Measurements from ENCODE around the gene CCDC88C. TPM values are rescaled to one million over a fixed set of nuclear protein-coding genes. Genes with fewer than 3 reads are reported as not detected.

Gene CCDC88C
- total RNA-seq, 1 experiment from 2014 or later: 64.8 TPM

- ATAC-seq (no peak), DNase-seq (ENCODE audit: low spot score) (no peak)
- POLR2A ChIA-PET: no interaction called here
- H3K4me1 Mint-ChIP-seq: no peaks in the 10 kb centered on the region
- no peak overlapping the region for H3K27ac Mint-ChIP-seq
- no peak overlapping the region for H3K4me3 Mint-ChIP-seq
- CTCF ChIA-PET: interaction anchor here (1.9 kb wide), 1 partner anchor 106 kb away, joined by 7 read pairs; no protein-coding TSS in a partner anchor
- no peaks in the 10 kb centered on the region for H3K9me3 Mint-ChIP-seq
- TF ChIP-seq FOXK1 (CRISPR knock-in tag; IDR thresholded peaks at IDR 0.05) (no peak), ZNF317 (CRISPR knock-in tag; IDR thresholded peaks at IDR 0.05; ENCODE audit: borderline replicate concordance, low read depth) (no peak)
- no peaks in the 10 kb centered on the region for H3K27me3 Mint-ChIP-seq (ENCODE audit: low read depth)
- peaks cover 52% of the 10 kb centered on the region for H3K36me3 Mint-ChIP-seq
Measured at GRCh38 chr14:91279354-91279753, 138.3 kb downstream of the CCDC88C start.

- no peak overlapping the region for H3K4me3 Mint-ChIP-seq
- CTCF ChIA-PET: interaction anchor here (1.0 to 3.1 kb wide), 5 partner anchors 8 to 105 kb away, joined by 4 to 19 read pairs (median 7); no protein-coding TSS in a partner anchor
Measured at GRCh38 chr14:91278383-91278715, 139.3 kb downstream of the CCDC88C start.

More at GRCh38 chr14:91278383-91278715, 139.3 kb downstream of the CCDC88C start:
- TF ChIP-seq ZNF416 (CRISPR knock-in tag; IDR thresholded peaks at IDR 0.05): no peak
- no peak for TF ChIP-seq ERG (CRISPR knock-in tag; IDR thresholded peaks at IDR 0.05)
- TF ChIP-seq TEAD1 (CRISPR knock-in tag; IDR thresholded peaks at IDR 0.05): no peak
- TF ChIP-seq ZNF425 (CRISPR knock-in tag; conservative IDR thresholded peaks at IDR 0.05): no peak
- TF ChIP-seq ZSCAN18 (CRISPR knock-in tag; IDR thresholded peaks at IDR 0.05): no peak
- TF ChIP-seq ZNF671 (CRISPR knock-in tag; IDR thresholded peaks at IDR 0.05): no peak
- TF ChIP-seq ZMAT4 (CRISPR knock-in tag; IDR thresholded peaks at IDR 0.05): no peak
- no peak for TF ChIP-seq ESRRA (CRISPR knock-in tag; IDR thresholded peaks at IDR 0.05; ENCODE audit: borderline replicate concordance)
- no peak for TF ChIP-seq FOXP1 (CRISPR knock-in tag; IDR thresholded peaks at IDR 0.05; ENCODE audit: borderline replicate concordance)
- no peak for TF ChIP-seq TEAD4 (CRISPR knock-in tag; IDR thresholded peaks at IDR 0.05)
- TF ChIP-seq PRRX2 (CRISPR knock-in tag; IDR thresholded peaks at IDR 0.05): no peak
- no peak for TF ChIP-seq GABPB1 (CRISPR knock-in tag; IDR thresholded peaks at IDR 0.05)
- no peak for TF ChIP-seq PREB (CRISPR knock-in tag; IDR thresholded peaks at IDR 0.05; ENCODE audit: borderline replicate concordance)
- TF ChIP-seq HMGA2 (CRISPR knock-in tag; IDR thresholded peaks at IDR 0.05): no peak
- POLR2A ChIA-PET: no interaction called here
- no peaks in the 10 kb centered on the region for H3K9me3 Mint-ChIP-seq
- ATAC-seq (no peak), DNase-seq (ENCODE audit: low spot score) (no peak)
- H3K36me3 Mint-ChIP-seq: peaks cover 43% of the 10 kb centered on the region
- H3K27me3 Mint-ChIP-seq (ENCODE audit: low read depth): no peaks in the 10 kb centered on the region
- H3K27ac Mint-ChIP-seq: no peak overlapping the region
- no peaks in the 10 kb centered on the region for H3K4me1 Mint-ChIP-seq
